Trophoblast cell (in vitro differentiated cells and primary cell): ENCODE measurements around the gene PSME3IP1.

Source experiments
- DNase-seq, 2 donors: peaks; one replicate each; pipeline ENCODE4 v3.0.0-alpha.2; 2016
- H2AFZ ChIP-seq: 2 replicates; pipeline ENCODE4 v1.6.1; 2013; ENCODE audit warnings: low read length, moderate library complexity, mild to moderate bottlenecking; ENCODE audit not compliant: insufficient read depth, poor library complexity
- H2AK5ac ChIP-seq: 2 replicates; pipeline ENCODE4 v1.6.1; 2013; ENCODE audit warnings: mild to moderate bottlenecking, low read length
- H2BK120ac ChIP-seq: 2 replicates; pipeline ENCODE4 v1.6.1; 2013; ENCODE audit warnings: low read length, mild to moderate bottlenecking, moderate library complexity; ENCODE audit not compliant: insufficient read depth, poor library complexity
- H2BK12ac ChIP-seq: 2 replicates; pipeline ENCODE4 v1.6.1; 2013; ENCODE audit warnings: mild to moderate bottlenecking, low read length, moderate library complexity
- H2BK5ac ChIP-seq: 2 replicates; pipeline ENCODE4 v1.6.1; 2013; ENCODE audit warnings: low read length, low read depth, moderate library complexity, mild to moderate bottlenecking; ENCODE audit not compliant: poor library complexity
- H3K14ac ChIP-seq: 2 replicates; pipeline ENCODE4 v1.6.1; 2013; ENCODE audit warnings: mild to moderate bottlenecking, low read length
- H3K18ac ChIP-seq: 2 replicates; pipeline ENCODE4 v1.6.1; 2013; ENCODE audit warnings: mild to moderate bottlenecking, low read length
- H3K23ac ChIP-seq: 2 replicates; pipeline ENCODE4 v1.6.1; 2013; ENCODE audit warnings: low read length
- H3K27ac ChIP-seq: 2 replicates; pipeline ENCODE4 v1.5.1; 2013; ENCODE audit warnings: low read depth, mild to moderate bottlenecking, inconsistent platforms, low read length, moderate library complexity
- H3K27me3 ChIP-seq: 2 replicates; pipeline ENCODE4 v1.6.1; 2013; ENCODE audit warnings: inconsistent platforms, mild to moderate bottlenecking, low read length, moderate library complexity; ENCODE audit not compliant: insufficient read depth
- H3K36me3 ChIP-seq, 2 experiments: 1 replicate in 1 of 2; 2 replicates in 1 of 2; pipeline ENCODE4 v1.6.1; 2013; ENCODE audit warnings: low read length in 2 of 2, mild to moderate bottlenecking in 2 of 2, moderate library complexity in 1 of 2; ENCODE audit not compliant: insufficient read depth in 2 of 2, control insufficient read depth in 1 of 2
- H3K4ac ChIP-seq: 2 replicates; pipeline ENCODE4 v1.6.1; 2013; ENCODE audit warnings: low read depth, mild to moderate bottlenecking, low read length, moderate library complexity
- H3K4me1 ChIP-seq, 2 experiments: 1 replicate in 1 of 2; 2 replicates in 1 of 2; pipeline ENCODE4 v1.6.1; 2013; ENCODE audit warnings: low read length in 2 of 2, mild to moderate bottlenecking in 2 of 2, moderate library complexity in 1 of 2; ENCODE audit not compliant: insufficient read depth in 2 of 2, control insufficient read depth in 1 of 2
- H3K4me2 ChIP-seq: 2 replicates; pipeline ENCODE4 v1.6.1; 2013; ENCODE audit warnings: inconsistent platforms, mild to moderate bottlenecking, low read length, moderate library complexity
- H3K4me3 ChIP-seq: 2 replicates; pipeline ENCODE4 v1.5.1; 2013; ENCODE audit warnings: mild to moderate bottlenecking, low read depth, low read length, inconsistent platforms
- H3K79me1 ChIP-seq: one replicate; pipeline ENCODE4 v1.6.1; 2013; ENCODE audit warnings: low read length
- H3K79me2 ChIP-seq: 2 replicates; pipeline ENCODE4 v1.6.1; 2013; ENCODE audit warnings: low read length, mild to moderate bottlenecking; ENCODE audit not compliant: control insufficient read depth, insufficient read depth, poor library complexity
- H3K9ac ChIP-seq: 2 replicates; pipeline ENCODE4 v1.6.1; 2013; ENCODE audit warnings: mild to moderate bottlenecking, low read length
- H3K9me3 ChIP-seq: 2 replicates; pipeline ENCODE4 v1.6.1; 2013; ENCODE audit warnings: low read depth, mild to moderate bottlenecking, control low read depth, inconsistent platforms, low read length; ENCODE audit not compliant: insufficient read depth
- H4K12ac ChIP-seq: 2 replicates; pipeline ENCODE4 v1.6.1; 2013; ENCODE audit warnings: low read depth, mild to moderate bottlenecking, low read length, moderate library complexity
- H4K8ac ChIP-seq: 2 replicates; pipeline ENCODE4 v1.6.1; 2013; ENCODE audit warnings: low read depth, mild to moderate bottlenecking, low read length, moderate library complexity
- H4K91ac ChIP-seq: one replicate; pipeline ENCODE4 v1.6.1; 2013; ENCODE audit warnings: low read depth, mild to moderate bottlenecking, low read length, moderate library complexity
- WGBS: extraction: QIAGEN DNeasy Blood & Tissue Kit; methylation state at CpG from one replicate; pipeline ENCODE4 v1.1.7; 2013; ENCODE audit warnings: missing lambda C conversion rate; ENCODE audit not compliant: insufficient read length, insufficient coverage; ENCODE audit errors: extremely low coverage; 5-methylcytosine and 5-hydroxymethylcytosine counted together

The PSME3IP1 gene

DNA sequence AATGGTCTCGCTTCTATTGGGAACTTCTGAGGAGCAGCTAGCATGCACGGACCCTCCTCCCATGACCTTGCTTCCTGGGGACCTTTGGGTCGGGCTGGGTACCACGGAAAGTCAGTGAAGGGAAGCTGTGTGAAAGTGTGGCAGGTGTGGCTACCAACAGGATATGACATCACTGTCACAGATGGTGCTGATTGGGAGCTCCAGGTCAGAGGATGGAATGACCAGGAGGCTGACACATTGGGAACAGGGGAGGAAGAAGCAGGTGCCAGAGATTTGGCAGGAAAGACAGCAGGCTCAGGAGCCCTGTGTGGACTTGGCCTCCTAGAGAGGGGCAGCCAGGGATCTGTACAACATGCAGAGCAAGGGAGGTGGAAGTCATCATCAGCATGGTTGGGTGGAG is 59.4 kb downstream of the PSME3IP1 start:
- no peaks in the 10 kb centered on the region for H3K79me1 ChIP-seq
- no peak for DNase-seq
- no peak overlapping the region for H4K12ac ChIP-seq
- no CpG with 5 or more reads among the region's 4 CpGs for WGBS
- peaks cover 19 to 23% of the 10 kb centered on the region in 2 experiments for H3K36me3 ChIP-seq
- no peak overlapping the region for H3K9ac ChIP-seq
- H2BK12ac ChIP-seq, result no peak overlapping the region
- no peak overlapping the region for H3K4me2 ChIP-seq
- no peak overlapping the region for H2BK5ac ChIP-seq
- no peak overlapping the region for H4K91ac ChIP-seq
- H3K14ac ChIP-seq, result no peak overlapping the region
- H3K4me3 ChIP-seq, result no peak overlapping the region
- no peak overlapping the region for H2AFZ ChIP-seq
- no peak overlapping the region for H3K4ac ChIP-seq
- H4K8ac ChIP-seq, result no peak overlapping the region
- no peak overlapping the region for H3K27ac ChIP-seq
- H2BK120ac ChIP-seq, result no peak overlapping the region
- H3K4me1 ChIP-seq, result no peaks in the 10 kb centered on the region
- no peaks in the 10 kb centered on the region for H3K27me3 ChIP-seq
- H3K79me2 ChIP-seq, result no peaks in the 10 kb centered on the region
- H3K18ac ChIP-seq, result no peak overlapping the region
- peaks cover 2% of the 10 kb centered on the region for H3K9me3 ChIP-seq
- no peak overlapping the region for H2AK5ac ChIP-seq
- H3K23ac ChIP-seq, result no peak overlapping the region

DNA sequence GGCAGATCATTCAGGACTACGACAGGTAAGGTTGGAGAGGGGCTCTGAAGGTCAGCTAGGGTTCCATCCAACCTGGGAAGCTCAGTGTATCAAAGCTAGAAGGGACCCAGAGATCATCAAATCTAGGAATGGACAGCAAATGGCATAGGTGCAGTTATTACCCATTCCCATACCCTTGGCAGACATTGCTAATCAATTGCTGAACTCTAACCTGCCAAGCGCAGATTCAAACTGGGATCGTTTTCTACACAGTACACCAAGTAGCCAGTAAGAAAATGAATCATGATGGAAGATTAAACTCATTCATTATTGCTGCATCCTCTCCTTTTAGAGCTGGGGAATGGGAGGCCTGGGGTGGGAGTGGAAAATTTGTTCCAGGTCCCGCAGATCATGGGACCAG is 59.9 kb downstream of the PSME3IP1 start:
- peaks cover 2% of the 10 kb centered on the region for H3K9me3 ChIP-seq
- no peak overlapping the region for H3K14ac ChIP-seq
- no peak overlapping the region for H4K91ac ChIP-seq
- H3K4me2 ChIP-seq, result no peak overlapping the region
- H2AK5ac ChIP-seq, result no peak overlapping the region
- no peak overlapping the region for H4K8ac ChIP-seq
- no peak overlapping the region for H3K9ac ChIP-seq
- H3K36me3 ChIP-seq, result peaks cover 19 to 28% of the 10 kb centered on the region in 2 experiments
- no peak overlapping the region for H2BK120ac ChIP-seq
- H4K12ac ChIP-seq, result no peak overlapping the region
- H3K79me2 ChIP-seq, result no peaks in the 10 kb centered on the region
- no peak overlapping the region for H3K4me3 ChIP-seq
- no peaks in the 10 kb centered on the region for H3K27me3 ChIP-seq
- H3K27ac ChIP-seq, result no peak overlapping the region
- H2BK12ac ChIP-seq, result no peak overlapping the region
- no peak overlapping the region for H3K4ac ChIP-seq
- H3K4me1 ChIP-seq, result no peaks in the 10 kb centered on the region
- H3K23ac ChIP-seq, result no peak overlapping the region
- WGBS, result no CpG with 5 or more reads among the region's 4 CpGs
- H2BK5ac ChIP-seq, result no peak overlapping the region
- no peak overlapping the region for H2AFZ ChIP-seq
- no peaks in the 10 kb centered on the region for H3K79me1 ChIP-seq
- H3K18ac ChIP-seq, result no peak overlapping the region
- no peak for DNase-seq

DNA sequence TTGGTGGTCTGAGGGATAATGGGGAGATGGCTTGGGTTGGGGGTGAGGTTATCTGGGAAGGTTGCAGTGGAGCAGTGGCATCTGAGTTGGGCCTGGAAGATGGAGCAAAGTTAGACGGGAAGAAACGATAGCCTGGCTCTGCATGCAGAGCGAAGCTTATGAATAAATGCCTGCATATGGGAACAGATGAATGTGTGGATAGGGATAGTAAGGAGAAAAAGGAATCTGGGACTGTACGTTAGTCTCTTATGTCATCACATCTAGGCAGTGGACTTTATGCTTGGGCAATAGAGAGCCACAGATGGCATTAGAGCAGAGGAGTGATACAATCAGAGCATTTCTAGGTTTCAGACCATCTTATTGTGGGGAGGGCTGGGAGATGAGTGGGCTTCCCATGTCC is 60.5 kb downstream of the PSME3IP1 start:
- H4K12ac ChIP-seq, result no peak overlapping the region
- H3K23ac ChIP-seq, result no peak overlapping the region
- no peak for DNase-seq
- no peak overlapping the region for H3K18ac ChIP-seq
- H3K36me3 ChIP-seq, result peaks cover 21 to 32% of the 10 kb centered on the region in 2 experiments
- no peaks in the 10 kb centered on the region for H3K79me2 ChIP-seq
- no peak overlapping the region for H3K9ac ChIP-seq
- H4K91ac ChIP-seq, result no peak overlapping the region
- no peak overlapping the region for H3K4me2 ChIP-seq
- H3K79me1 ChIP-seq, result no peaks in the 10 kb centered on the region
- H2AFZ ChIP-seq, result no peak overlapping the region
- no peak overlapping the region for H2BK120ac ChIP-seq
- no peaks in the 10 kb centered on the region for H3K4me1 ChIP-seq
- no peak overlapping the region for H3K4ac ChIP-seq
- no peak overlapping the region for H2BK5ac ChIP-seq
- no CpG with 5 or more reads among the region's 4 CpGs for WGBS
- H2BK12ac ChIP-seq, result no peak overlapping the region
- H2AK5ac ChIP-seq, result no peak overlapping the region
- no peak overlapping the region for H3K27ac ChIP-seq
- H3K14ac ChIP-seq, result no peak overlapping the region
- H3K4me3 ChIP-seq, result no peak overlapping the region
- H4K8ac ChIP-seq, result no peak overlapping the region
- H3K9me3 ChIP-seq, result peaks cover 2% of the 10 kb centered on the region
- no peaks in the 10 kb centered on the region for H3K27me3 ChIP-seq

DNA sequence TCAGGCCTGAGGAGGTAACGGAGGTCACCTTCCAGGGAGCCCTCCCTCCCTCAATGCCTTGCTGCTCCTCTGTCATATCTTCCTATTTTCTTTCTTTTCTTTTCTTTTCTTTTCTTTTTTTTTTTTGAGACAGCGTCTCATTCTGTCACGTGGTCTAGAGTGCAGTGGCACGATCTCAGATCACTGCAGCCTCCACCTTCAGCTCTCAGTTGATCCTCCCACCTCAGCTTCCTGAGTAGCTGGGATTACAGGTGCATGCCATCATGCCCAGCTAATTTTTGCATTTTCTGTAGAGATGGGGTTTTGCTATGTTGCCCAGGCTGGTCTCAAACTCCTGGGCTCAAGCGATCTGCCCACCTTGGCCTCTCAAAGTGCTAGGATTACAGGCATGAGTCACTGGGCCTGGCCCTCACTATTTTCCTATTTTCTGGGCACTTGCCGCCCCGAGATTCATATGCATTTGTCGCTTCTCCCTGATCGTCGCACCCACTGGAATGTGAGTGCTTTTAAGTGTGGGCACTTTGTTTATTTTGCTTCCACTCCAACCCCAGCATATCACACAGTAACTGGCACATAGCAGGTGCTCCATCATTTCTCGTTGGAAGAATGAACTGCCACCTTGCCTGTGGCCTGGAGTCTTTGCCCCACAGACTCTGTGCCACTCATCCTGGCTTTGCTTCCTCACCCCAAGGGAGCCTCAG is 61.7 kb downstream of the PSME3IP1 start:
- no peak overlapping the region for H3K4ac ChIP-seq
- H2BK120ac ChIP-seq, result no peak overlapping the region
- no peak overlapping the region for H3K18ac ChIP-seq
- no peak overlapping the region for H2AK5ac ChIP-seq
- no peak overlapping the region for H3K27ac ChIP-seq
- no peaks in the 10 kb centered on the region for H3K27me3 ChIP-seq
- no peaks in the 10 kb centered on the region for H3K79me2 ChIP-seq
- no peak overlapping the region for H3K23ac ChIP-seq
- H3K4me3 ChIP-seq, result no peak overlapping the region
- H2BK12ac ChIP-seq, result no peak overlapping the region
- H4K8ac ChIP-seq, result no peak overlapping the region
- no peaks in the 10 kb centered on the region for H3K4me1 ChIP-seq
- no CpG with 5 or more reads among the region's 11 CpGs for WGBS
- H3K4me2 ChIP-seq, result no peak overlapping the region
- H4K12ac ChIP-seq, result no peak overlapping the region
- H3K9me3 ChIP-seq, result peaks cover 2% of the 10 kb centered on the region
- H2BK5ac ChIP-seq, result no peak overlapping the region
- H2AFZ ChIP-seq, result no peak overlapping the region
- no peaks in the 10 kb centered on the region for H3K79me1 ChIP-seq
- H3K14ac ChIP-seq, result no peak overlapping the region
- peaks cover 26 to 38% of the 10 kb centered on the region in 2 experiments for H3K36me3 ChIP-seq
- DNase-seq, result no peak
- H4K91ac ChIP-seq, result no peak overlapping the region
- H3K9ac ChIP-seq, result no peak overlapping the region
